BE2C (cell line): Measurements from ENCODE around the gene FANCC.

Source experiments
- DNase-seq: peaks from one replicate; pipeline ENCODE4 v3.0.0-alpha.2; 2020
- H3K27me3 ChIP-seq: fragments of 250-450 bp; sonication (Bioruptor Pico); 2 replicates; pipeline ENCODE4 v1.5.1; 2020; ENCODE audit warnings: mild to moderate bottlenecking
- H3K36me3 ChIP-seq: fragments of 250-450 bp; sonication (Bioruptor Pico); 2 replicates; pipeline ENCODE4 v1.5.1; 2020; ENCODE audit warnings: mild to moderate bottlenecking
- H3K4me1 ChIP-seq: fragments of 250-450 bp; sonication (Bioruptor Pico); 2 replicates; pipeline ENCODE4 v1.5.1; 2020
- H3K4me3 ChIP-seq: 2 replicates; pipeline ENCODE4 v1.5.1; 2011; ENCODE audit warnings: low read depth, low read length
- H3K9me3 ChIP-seq: fragments of 250-450 bp; sonication (Bioruptor Pico); 2 replicates; pipeline ENCODE4 v1.5.1; 2020
- TF ChIP-seq, protein P1 (sequence below): IDR thresholded peaks from 2 replicates; pipeline ENCODE4 v1.5.1; 2012; ENCODE audit warnings: mild to moderate bottlenecking, low read depth, low read length

FANCC gene

DNA sequence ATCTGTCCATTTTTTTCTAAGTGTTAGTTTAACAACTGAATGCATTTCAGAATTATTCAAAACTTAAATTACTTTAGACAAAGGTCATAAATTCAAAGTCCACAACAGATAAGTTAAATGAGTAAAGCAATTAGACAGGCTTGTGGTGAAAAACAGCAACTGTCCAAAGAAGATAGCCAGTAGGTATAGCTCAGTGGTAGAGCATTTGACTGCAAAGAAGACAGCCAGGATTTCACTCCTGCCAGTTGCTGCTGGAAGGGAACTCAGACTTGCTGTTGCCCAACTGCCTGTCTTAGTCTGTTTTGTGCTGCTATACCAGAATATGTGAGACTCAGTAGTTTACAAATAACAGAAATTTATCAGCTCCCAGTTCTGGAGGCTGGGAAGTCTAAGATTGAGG, 10.0 kb downstream of the FANCC start:
- no peak for DNase-seq
- H3K9me3 ChIP-seq, result no peaks in the 10 kb centered on the region
- TF ChIP-seq, protein P1, sequence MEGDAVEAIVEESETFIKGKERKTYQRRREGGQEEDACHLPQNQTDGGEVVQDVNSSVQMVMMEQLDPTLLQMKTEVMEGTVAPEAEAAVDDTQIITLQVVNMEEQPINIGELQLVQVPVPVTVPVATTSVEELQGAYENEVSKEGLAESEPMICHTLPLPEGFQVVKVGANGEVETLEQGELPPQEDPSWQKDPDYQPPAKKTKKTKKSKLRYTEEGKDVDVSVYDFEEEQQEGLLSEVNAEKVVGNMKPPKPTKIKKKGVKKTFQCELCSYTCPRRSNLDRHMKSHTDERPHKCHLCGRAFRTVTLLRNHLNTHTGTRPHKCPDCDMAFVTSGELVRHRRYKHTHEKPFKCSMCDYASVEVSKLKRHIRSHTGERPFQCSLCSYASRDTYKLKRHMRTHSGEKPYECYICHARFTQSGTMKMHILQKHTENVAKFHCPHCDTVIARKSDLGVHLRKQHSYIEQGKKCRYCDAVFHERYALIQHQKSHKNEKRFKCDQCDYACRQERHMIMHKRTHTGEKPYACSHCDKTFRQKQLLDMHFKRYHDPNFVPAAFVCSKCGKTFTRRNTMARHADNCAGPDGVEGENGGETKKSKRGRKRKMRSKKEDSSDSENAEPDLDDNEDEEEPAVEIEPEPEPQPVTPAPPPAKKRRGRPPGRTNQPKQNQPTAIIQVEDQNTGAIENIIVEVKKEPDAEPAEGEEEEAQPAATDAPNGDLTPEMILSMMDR, result no peak
- H3K36me3 ChIP-seq, result no peaks in the 10 kb centered on the region
- H3K4me3 ChIP-seq, result no peak overlapping the region
- peaks cover 6% of the 10 kb centered on the region; the same call in 1 of the 2 replicates for H3K4me1 ChIP-seq
- H3K27me3 ChIP-seq, result no peaks in the 10 kb centered on the region

DNA sequence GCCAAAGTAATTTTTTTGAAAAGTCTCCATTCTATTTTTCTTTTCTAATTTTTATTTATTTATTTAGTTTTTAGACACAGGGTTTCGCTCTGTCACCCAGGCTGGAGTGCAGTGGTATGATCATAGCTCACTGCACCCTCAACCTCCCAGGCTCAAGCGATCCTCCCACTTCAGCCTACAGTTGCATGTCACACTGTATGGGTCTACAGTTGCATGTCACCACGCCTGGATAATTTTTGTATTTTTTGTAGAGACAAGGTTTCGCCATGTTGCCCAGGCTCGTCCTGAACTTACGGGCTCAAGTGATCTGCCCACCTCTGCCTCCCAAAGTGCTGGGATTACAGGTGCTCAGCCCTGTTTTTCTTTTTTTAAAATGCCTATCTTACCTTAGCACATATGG, 10.7 kb downstream of the FANCC start:
- no peak overlapping the region for H3K4me3 ChIP-seq
- H3K9me3 ChIP-seq, result no peaks in the 10 kb centered on the region
- H3K4me1 ChIP-seq, result peaks cover 6% of the 10 kb centered on the region; the same call in 1 of the 2 replicates
- no peaks in the 10 kb centered on the region for H3K27me3 ChIP-seq
- no peak for DNase-seq
- TF ChIP-seq, protein P1, result no peak
- H3K36me3 ChIP-seq, result no peaks in the 10 kb centered on the region

DNA sequence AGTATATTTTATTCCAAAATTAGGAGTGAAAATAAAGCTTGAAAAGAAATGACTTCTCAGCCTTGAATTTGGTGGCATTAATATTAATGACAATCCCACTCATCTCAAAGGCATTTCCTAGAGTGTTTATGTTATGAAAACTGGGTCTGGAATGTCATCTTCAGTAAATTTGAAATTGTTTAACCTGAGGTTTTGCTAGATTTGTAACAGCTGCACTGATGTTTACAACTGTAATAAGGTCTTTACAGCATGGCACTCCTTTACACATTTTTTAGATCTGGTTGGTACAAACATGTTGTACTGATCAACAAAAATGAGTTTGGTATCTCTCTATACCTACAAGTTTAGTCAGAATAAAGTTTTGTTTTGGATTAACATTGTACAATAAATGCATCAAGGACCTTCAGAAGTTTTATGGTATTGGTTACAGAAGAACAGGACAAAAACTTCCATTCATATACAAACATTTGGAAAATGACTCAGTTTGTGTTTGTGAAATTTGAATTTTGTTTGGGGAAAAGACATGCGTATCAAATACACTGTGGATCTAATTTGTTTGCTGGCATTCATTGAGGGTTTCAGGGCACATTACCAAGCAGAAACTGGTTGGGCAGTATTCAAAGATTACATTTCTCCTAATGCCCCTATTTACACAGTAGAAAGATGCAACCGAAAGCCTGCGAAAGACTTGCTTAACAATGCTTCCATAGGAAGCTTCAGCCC, 11.6 kb downstream of the FANCC start:
- no peak overlapping the region for H3K4me3 ChIP-seq
- H3K27me3 ChIP-seq, result no peaks in the 10 kb centered on the region
- H3K4me1 ChIP-seq, result peaks cover 6% of the 10 kb centered on the region; the same call in 1 of the 2 replicates
- H3K9me3 ChIP-seq, result no peaks in the 10 kb centered on the region
- DNase-seq, result no peak
- TF ChIP-seq, protein P1, result no peak
- H3K36me3 ChIP-seq, result no peaks in the 10 kb centered on the region

DNA sequence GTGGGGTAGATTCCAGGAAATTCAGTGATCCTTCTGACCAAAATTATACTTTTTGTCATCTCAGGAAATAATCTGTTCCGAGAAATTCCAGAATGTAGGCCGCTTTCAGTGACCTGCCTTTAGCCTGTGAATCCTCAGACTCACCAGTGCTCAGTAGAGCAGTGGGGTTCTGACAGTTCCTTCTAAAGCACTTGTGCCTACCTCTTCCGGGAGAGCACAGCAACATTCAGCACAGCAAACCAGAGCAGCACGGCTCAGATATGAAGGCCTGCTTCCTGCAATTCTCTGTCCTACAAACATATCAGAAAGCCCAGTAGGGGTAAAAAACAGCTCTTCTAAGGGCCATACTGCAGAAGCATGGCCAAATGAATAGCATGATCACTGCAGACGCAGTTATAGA, 15.0 kb downstream of the FANCC start:
- H3K4me1 ChIP-seq, result peaks cover 6% of the 10 kb centered on the region; the same call in 1 of the 2 replicates
- no peak overlapping the region for H3K4me3 ChIP-seq
- DNase-seq, result no peak
- TF ChIP-seq, protein P1, result no peak
- H3K9me3 ChIP-seq, result no peaks in the 10 kb centered on the region
- H3K36me3 ChIP-seq, result no peaks in the 10 kb centered on the region
- H3K27me3 ChIP-seq, result no peaks in the 10 kb centered on the region

DNA sequence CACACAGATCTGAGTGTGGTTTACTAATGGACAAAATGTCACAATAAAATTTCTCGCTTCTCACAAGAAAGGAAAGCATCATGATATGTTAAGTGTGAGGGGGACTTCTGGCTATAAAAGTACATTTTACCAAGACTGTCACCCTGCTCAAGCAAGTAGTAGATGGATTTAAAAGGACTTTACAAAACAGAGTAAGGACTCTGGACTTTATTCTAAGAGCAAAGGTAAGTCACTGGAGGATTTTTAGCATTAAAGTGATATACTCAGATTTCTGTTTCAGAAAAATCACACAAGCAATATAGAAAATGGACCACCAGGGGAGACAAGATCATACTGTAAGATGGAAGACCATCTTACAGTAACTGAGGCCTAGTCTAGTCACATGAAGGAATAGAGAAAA, 19.7 kb downstream of the FANCC start:
- TF ChIP-seq, protein P1, result no peak
- no peak for DNase-seq
- Histone ChIP-seq H3K36me3 (no peaks in the 10 kb centered on the region), H3K4me3 (no peak overlapping the region), H3K27me3 (no peaks in the 10 kb centered on the region), H3K4me1 (no peaks in the 10 kb centered on the region), H3K9me3 (no peaks in the 10 kb centered on the region)

DNA sequence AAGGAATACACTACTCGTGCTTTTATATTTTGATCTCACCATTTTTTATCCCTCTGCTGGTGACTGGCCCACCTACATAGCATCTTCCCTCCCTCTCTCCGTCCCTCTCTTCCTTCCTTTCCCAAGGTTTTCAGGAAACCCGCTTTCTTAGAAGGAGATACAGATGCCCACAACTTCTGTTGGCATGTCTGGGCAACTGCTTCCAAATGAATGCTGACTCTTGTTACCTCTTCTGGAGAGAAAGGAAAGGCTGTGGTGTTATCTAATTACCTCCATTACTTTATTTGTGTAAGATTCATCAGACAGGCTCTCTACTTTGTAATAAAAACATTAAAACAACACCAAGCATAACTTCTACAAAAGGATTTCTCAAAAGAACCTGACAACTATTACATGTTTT, 20.2 kb downstream of the FANCC start:
- TF ChIP-seq, protein P1, result no peak
- no peak for DNase-seq
- no peaks in the 10 kb centered on the region for H3K27me3 ChIP-seq
- H3K4me3 ChIP-seq, result no peak overlapping the region
- H3K9me3 ChIP-seq, result no peaks in the 10 kb centered on the region
- H3K36me3 ChIP-seq, result no peaks in the 10 kb centered on the region
- H3K4me1 ChIP-seq, result no peaks in the 10 kb centered on the region
